HCT116 (cell line): Measurements from ENCODE around the gene CTNND2.

Experiments used
- CEBPB ChIP-seq: IDR thresholded peaks from 2 replicates; pipeline ENCODE4 v1.6.1; 2012; ENCODE audit warnings: low read depth
- CTCF ChIP-seq, 3 experiments: fragments of 200-600 bp in 1 of 3; sonication (generic) in 1 of 3; IDR thresholded peaks in 2 of 3; conservative IDR thresholded peaks in 1 of 3; 2 replicates each; pipeline ENCODE4 v1.5.1; 2012 to 2017; ENCODE audit warnings: low read depth in 2 of 3, low read length in 2 of 3, antibody characterized with exemption in 1 of 3, borderline replicate concordance in 1 of 3, control low read depth in 1 of 3, mild to moderate bottlenecking in 1 of 3, mixed read lengths in 1 of 3, mixed run types in 1 of 3, moderate library complexity in 1 of 3; ENCODE audit not compliant: insufficient read depth in 1 of 3
- EGR1 ChIP-seq: IDR thresholded peaks from 2 replicates; pipeline ENCODE4 v1.6.1; 2012; ENCODE audit warnings: low read depth
- ELF1 ChIP-seq: IDR thresholded peaks from 2 replicates; pipeline ENCODE4 v1.6.1; 2012; ENCODE audit warnings: low read depth, borderline replicate concordance
- EZH2 ChIP-seq: fragments of 200-600 bp; sonication (generic); IDR thresholded peaks from 2 replicates; pipeline ENCODE4 v1.6.1; 2017; ENCODE audit warnings: antibody characterized with exemption, mixed run types
- EZH2phosphoT487 ChIP-seq: fragments of 200-600 bp; IDR thresholded peaks from 2 replicates; pipeline ENCODE4 v1.6.1; 2018; ENCODE audit warnings: antibody characterized with exemption, borderline replicate concordance
- JUND ChIP-seq: IDR thresholded peaks from 2 replicates; pipeline ENCODE4 v1.6.1; 2012
- MAX ChIP-seq: IDR thresholded peaks from 2 replicates; pipeline ENCODE4 v1.6.1; 2012
- POLR2A ChIP-seq: IDR thresholded peaks from 2 replicates; pipeline ENCODE4 v1.7.0; 2011; ENCODE audit warnings: borderline replicate concordance; ENCODE audit not compliant: insufficient read depth, insufficient read length; ENCODE audit errors: extremely low read depth
- POLR2AphosphoS5 ChIP-seq: IDR thresholded peaks from 2 replicates; pipeline ENCODE4 v1.6.1; 2011; ENCODE audit warnings: mild to moderate bottlenecking, low read depth, low read length, moderate library complexity
- REST ChIP-seq: IDR thresholded peaks from 2 replicates; pipeline ENCODE4 v1.6.1; 2012; ENCODE audit warnings: low read depth
- SIN3A ChIP-seq: IDR thresholded peaks from 2 replicates; pipeline ENCODE4 v1.6.1; 2012; ENCODE audit warnings: low read depth
- TCF7L2 ChIP-seq: IDR thresholded peaks from 2 replicates; pipeline ENCODE4 v1.7.0; 2011; ENCODE audit warnings: borderline replicate concordance, inconsistent platforms; ENCODE audit not compliant: insufficient read depth, insufficient read length; ENCODE audit errors: extremely low read depth
- ZNF274 ChIP-seq: fragments of 200-500 bp; sonication (Bioruptor generic); IDR thresholded peaks from 2 replicates; pipeline ENCODE4 v1.6.1; 2014; ENCODE audit warnings: mild to moderate bottlenecking, low read depth, low read length, inconsistent platforms

- no peak for TF ChIP-seq CTCF (IDR thresholded peaks at IDR 0.05 in 2 of 3, conservative IDR thresholded peaks at IDR 0.05 in 1 of 3; ENCODE audit: borderline replicate concordance in 1 of 3, insufficient read depth in 1 of 3, low read depth in 2 of 3, low read length in 2 of 3)
- no peak for TF ChIP-seq POLR2AphosphoS5
- no peak for TF ChIP-seq POLR2A
- TF ChIP-seq REST, result no peak
- no peak for TF ChIP-seq ZNF274
- no peak for TF ChIP-seq MAX
- no peak for TF ChIP-seq EZH2
- no peak for TF ChIP-seq SIN3A
- TF ChIP-seq CEBPB, result no peak
- TF ChIP-seq JUND, result no peak
- TF ChIP-seq EZH2phosphoT487, result no peak
- TF ChIP-seq TCF7L2, result no peak
- no peak for TF ChIP-seq ELF1
- no peak for TF ChIP-seq EGR1
These were observed 315.4 kb downstream of the CTNND2 start for GRCh38 chr5:11588803-11589202.
